Activated naive CD4-positive, alpha-beta T cell treated with anti-CD3 and anti-CD28 coated beads, Interleukin-2, amount 50 U/mL, for 72 hours (primary cell): Measurements from ENCODE around the gene PHF20. TPM values are rescaled to one million over a fixed set of nuclear protein-coding genes. Genes with fewer than 3 reads are reported as not detected.
"Not testable (repeated sequence)": the region's sequence is repeated elsewhere in the genome, so short reads cannot be mapped to it uniquely, and the experiment has no call there.

Source experiments
- ATAC-seq, 2 donors: fragments of 150-1000 bp; cut with Tn5 transposase; 2 replicates each; pipeline ENCODE4 v1.10.0; 2021; ENCODE audit warnings: mild to moderate bottlenecking in 2 of 2, moderate library complexity in 2 of 2
- DNase-seq, 2 donors: peaks; one replicate each; pipeline ENCODE4 v3.0.0; 2021 to 2022; ENCODE audit warnings: low spot score in 2 of 2
- H3K27ac Mint-ChIP-seq, 2 donors: one replicate each; pipeline ENCODE4 v1.8.0; 2022; ENCODE audit warnings: mild to moderate bottlenecking in 2 of 2, mixed read lengths in 2 of 2
- H3K36me3 Mint-ChIP-seq, 2 donors: one replicate each; pipeline ENCODE4 v1.8.0; 2022; ENCODE audit warnings: mixed read lengths in 2 of 2
- H3K9me3 Mint-ChIP-seq, 2 donors: one replicate each; pipeline ENCODE4 v1.8.0; 2022; ENCODE audit warnings: mixed read lengths in 2 of 2
- total RNA-seq, 2 donors: library from RNA; stranded (reverse); gene quantifications; one replicate each; pipeline ENCODE4 v1.2.3, GENCODE V29; 2022

The PHF20 gene
- total RNA-seq, 2 donors from 2014 or later = 58.5 to 71.4 TPM

GRCh38 chr20:35907017-35907701 lies 135.3 kb downstream of the PHF20 start:
- Mint-ChIP-seq H3K36me3 (peaks cover 0 to 7% of the 10 kb centered on the region in 2 donors), H3K9me3 (no peaks in the 10 kb centered on the region), H3K27ac (no peak overlapping the region)
- DNase-seq (no peak), ATAC-seq (no peak)

GRCh38 chr20:35908007-35908406 lies 136.2 kb downstream of the PHF20 start:
- ATAC-seq = no peak
- H3K36me3 Mint-ChIP-seq = peaks cover 0 to 7% of the 10 kb centered on the region in 2 donors
- H3K27ac Mint-ChIP-seq = peak overlapping the region in 1 of 2 donors; percentile 64
- no peaks in the 10 kb centered on the region for H3K9me3 Mint-ChIP-seq
- DNase-seq = no peak

- no peak for DNase-seq
- Mint-ChIP-seq H3K27ac (peak overlapping the region in 1 of 2 donors; percentile 64), H3K36me3 (peaks cover 5 to 7% of the 10 kb centered on the region in 2 donors), H3K9me3 (no peaks in the 10 kb centered on the region)
- ATAC-seq = peak; percentile 67 to 80
Measured at GRCh38 chr20:35909176-35909575, 137.4 kb downstream of the PHF20 start.

- peak overlapping the region in 1 of 2 donors; percentile 64 for H3K27ac Mint-ChIP-seq
- H3K9me3 Mint-ChIP-seq = no peaks in the 10 kb centered on the region
- ATAC-seq (no peak), DNase-seq (no peak)
- peaks cover 5 to 8% of the 10 kb centered on the region in 2 donors for H3K36me3 Mint-ChIP-seq
Measured at GRCh38 chr20:35909796-35910195, 138.0 kb downstream of the PHF20 start.

GRCh38 chr20:35910254-35910653 lies 138.4 kb downstream of the PHF20 start:
- DNase-seq = no peak
- Mint-ChIP-seq H3K9me3 (no peaks in the 10 kb centered on the region), H3K27ac (peak overlapping the region; percentile 33 to 64), H3K36me3 (peaks cover under 1 to 8% of the 10 kb centered on the region in 2 donors)
- no peak for ATAC-seq

- no peak for ATAC-seq
- Mint-ChIP-seq H3K36me3 (peaks cover 0 to 8% of the 10 kb centered on the region in 2 donors), H3K27ac (peak overlapping the region in 1 of 2 donors; percentile 8), H3K9me3 (no peaks in the 10 kb centered on the region)
- DNase-seq = no peak
Measured at GRCh38 chr20:35912881-35913280, 141.1 kb downstream of the PHF20 start.

- H3K27ac Mint-ChIP-seq = no peak overlapping the region
- H3K36me3 Mint-ChIP-seq = peaks cover 0 to 8% of the 10 kb centered on the region in 2 donors
- no peak for ATAC-seq
- no peak for DNase-seq
- no peaks in the 10 kb centered on the region for H3K9me3 Mint-ChIP-seq
Measured at GRCh38 chr20:35917077-35917476, 145.3 kb downstream of the PHF20 start.

- Mint-ChIP-seq H3K9me3 (no peaks in the 10 kb centered on the region), H3K36me3 (peaks cover 0 to 8% of the 10 kb centered on the region in 2 donors), H3K27ac (peak overlapping the region in 1 of 2 donors; percentile 90)
- no peak for ATAC-seq
- DNase-seq = no peak
Measured at GRCh38 chr20:35918021-35918420, 146.2 kb downstream of the PHF20 start.

GRCh38 chr20:35920523-35920922 lies 148.7 kb downstream of the PHF20 start:
- no peak for ATAC-seq
- no peaks in the 10 kb centered on the region for H3K36me3 Mint-ChIP-seq
- peak overlapping the region in 1 of 2 donors; percentile 9 for H3K27ac Mint-ChIP-seq
- no peaks in the 10 kb centered on the region for H3K9me3 Mint-ChIP-seq
- DNase-seq = no peak

GRCh38 chr20:35929301-35929700 lies 157.5 kb downstream of the PHF20 start:
- H3K36me3 Mint-ChIP-seq = peaks cover 0 to 5% of the 10 kb centered on the region in 2 donors
- DNase-seq (no peak), ATAC-seq (no peak)
- H3K9me3 Mint-ChIP-seq = no peaks in the 10 kb centered on the region
- peak overlapping the region; percentile 25 to 76 for H3K27ac Mint-ChIP-seq

- ATAC-seq (no peak), DNase-seq (no peak)
- peak overlapping the region; percentile 65 to 73 for H3K27ac Mint-ChIP-seq
- no peaks in the 10 kb centered on the region for H3K9me3 Mint-ChIP-seq
- peaks cover 0 to 5% of the 10 kb centered on the region in 2 donors for H3K36me3 Mint-ChIP-seq
Measured at GRCh38 chr20:35934050-35934449, 162.2 kb downstream of the PHF20 start.

- no peak for ATAC-seq
- Mint-ChIP-seq H3K36me3 (no peaks in the 10 kb centered on the region), H3K27ac (no peak overlapping the region), H3K9me3 (no peaks in the 10 kb centered on the region)
- DNase-seq = no peak
Measured at GRCh38 chr20:35939264-35939663, 167.4 kb downstream of the PHF20 start.

GRCh38 chr20:35941620-35942019 lies 169.8 kb downstream of the PHF20 start:
- ATAC-seq = no peak
- H3K9me3 Mint-ChIP-seq = no peaks in the 10 kb centered on the region
- DNase-seq = no peak
- H3K36me3 Mint-ChIP-seq = no peaks in the 10 kb centered on the region
- H3K27ac Mint-ChIP-seq = peak overlapping the region; percentile 47 to 51

GRCh38 chr20:35942243-35942642 lies 170.4 kb downstream of the PHF20 start:
- ATAC-seq (no peak), DNase-seq (peak in 1 of 2 donors; percentile 3)
- Mint-ChIP-seq H3K27ac (peak overlapping the region; percentile 51 to 86), H3K9me3 (no peaks in the 10 kb centered on the region), H3K36me3 (no peaks in the 10 kb centered on the region)

- ATAC-seq (peak; percentile 26 to 52), DNase-seq (peak in 1 of 2 donors; percentile 36)
- Mint-ChIP-seq H3K9me3 (no peaks in the 10 kb centered on the region), H3K27ac (peak overlapping the region in 1 of 2 donors; percentile 48), H3K36me3 (peaks cover 3% of the 10 kb centered on the region in 2 donors)
Measured at GRCh38 chr20:35947489-35947888, 175.7 kb downstream of the PHF20 start.

GRCh38 chr20:35947907-35948306 lies 176.1 kb downstream of the PHF20 start:
- H3K36me3 Mint-ChIP-seq = peaks cover 7% of the 10 kb centered on the region in 2 donors
- H3K9me3 Mint-ChIP-seq = no peaks in the 10 kb centered on the region
- ATAC-seq (no peak), DNase-seq (no peak)
- H3K27ac Mint-ChIP-seq = peak overlapping the region in 1 of 2 donors; percentile 48

- Mint-ChIP-seq H3K27ac (no peak overlapping the region), H3K36me3 (peaks cover 15 to 19% of the 10 kb centered on the region in 2 donors), H3K9me3 (no peaks in the 10 kb centered on the region)
- DNase-seq (no peak), ATAC-seq (no peak)
Measured at GRCh38 chr20:35950093-35950492, 178.3 kb downstream of the PHF20 start.

- ATAC-seq, DNase-seq, H3K9me3 Mint-ChIP-seq: not testable (repeated sequence)
- peaks cover 15 to 19% of the 10 kb centered on the region in 2 donors for H3K36me3 Mint-ChIP-seq
- H3K27ac Mint-ChIP-seq = peak overlapping the region; percentile 97 to 98
Measured at GRCh38 chr20:35952080-35952479, 180.3 kb downstream of the PHF20 start.
